Stimulated activated CD4-positive, alpha-beta T cell treated with anti-CD3 and anti-CD28 coated beads, Interleukin-4, amount 100 ng/mL, for 4 hours (primary cell): ENCODE measurements around the gene MICAL3.
A peak's percentile ranks its signal among the peaks of the same experiment; 100 is the strongest.
"Not testable (repeated sequence)": the region's sequence is repeated elsewhere in the genome, so short reads cannot be mapped to it uniquely, and the experiment has no call there.

ENCODE experiments used
- DNase-seq, 2 experiments: peaks; one replicate each; pipeline ENCODE4 v3.0.0-alpha.2; 2020

The MICAL3 gene

GRCh38 chr22:18028817-18029527 is 4.6 kb upstream of the MICAL3 start:
- no peak for DNase-seq

GRCh38 chr22:18025898-18026297 is 1.5 kb upstream of the MICAL3 start:
- DNase-seq: not testable (repeated sequence)

- DNase-seq: no peak
These were observed 777 bp upstream of the MICAL3 start for GRCh38 chr22:18024956-18025720.

GRCh38 chr22:18023509-18024275 is 669 bp downstream of the MICAL3 start:
- DNase-seq: peak in 1 of 2 experiments; percentile 24

- DNase-seq: no peak
These were observed 1.5 kb downstream of the MICAL3 start for GRCh38 chr22:18022876-18023275.

- no peak for DNase-seq
These were observed 2.9 kb downstream of the MICAL3 start for GRCh38 chr22:18021431-18021830.

- DNase-seq: not testable (repeated sequence)
These were observed 3.6 kb downstream of the MICAL3 start for GRCh38 chr22:18020743-18021142.

- no peak for DNase-seq
These were observed 10.4 kb downstream of the MICAL3 start for GRCh38 chr22:18013947-18014346.

GRCh38 chr22:18013436-18013835 is 10.9 kb downstream of the MICAL3 start:
- DNase-seq: no peak

GRCh38 chr22:18012531-18012930 is 11.8 kb downstream of the MICAL3 start:
- no peak for DNase-seq

- no peak for DNase-seq
These were observed 14.1 kb downstream of the MICAL3 start for GRCh38 chr22:18010266-18010665.

- no peak for DNase-seq
These were observed 16.2 kb downstream of the MICAL3 start for GRCh38 chr22:18008136-18008535.

- no peak for DNase-seq
These were observed 19.0 kb downstream of the MICAL3 start for GRCh38 chr22:18005201-18005926.

- DNase-seq: not testable (repeated sequence)
These were observed 22.5 kb downstream of the MICAL3 start for GRCh38 chr22:18001894-18002315.

GRCh38 chr22:18001040-18001893 is 23.1 kb downstream of the MICAL3 start:
- peak; percentile 57 to 69 for DNase-seq

GRCh38 chr22:18000441-18001039 is 23.8 kb downstream of the MICAL3 start:
- DNase-seq: peak; percentile 21 to 22

- DNase-seq: no peak
These were observed 24.5 kb downstream of the MICAL3 start for GRCh38 chr22:17999851-18000250.

- no peak for DNase-seq
These were observed 25.4 kb downstream of the MICAL3 start for GRCh38 chr22:17998913-17999312.

- no peak for DNase-seq
These were observed 26.9 kb downstream of the MICAL3 start for GRCh38 chr22:17997456-17997855.

GRCh38 chr22:17995256-17995655 is 29.1 kb downstream of the MICAL3 start:
- DNase-seq: not testable (repeated sequence)

- no peak for DNase-seq
These were observed 29.8 kb downstream of the MICAL3 start for GRCh38 chr22:17994424-17995108.
